RWPE1 (cell line): ENCODE results near the gene VSTM4.

Source experiments
- CTCF ChIA-PET: fragments of 350-600 bp; sonication (Branson Sonifier 250); formaldehyde crosslinking; extraction: SDS; loops from one replicate; lab custom pipeline; 2021; lab: Yijun Ruan, JAX
- POLR2A ChIA-PET: fragments of 400-600 bp; formaldehyde crosslinking; extraction: SDS; loops from one replicate; lab custom pipeline; 2020; ENCODE audit warnings: antibody characterized with exemption; ENCODE audit not compliant: low non-redundant PET; lab: Yijun Ruan, JAX
- DNase-seq: peaks from one replicate; pipeline ENCODE4 v3.0.0; 2012; ENCODE audit warnings: low spot score
- H3K27ac ChIP-seq: fragments of 450-650 bp; 2 replicates; pipeline ENCODE4 v1.5.1; 2017
- TF ChIP-seq, protein P1 (sequence below): fragments of 450-650 bp; conservative IDR thresholded peaks from 2 replicates; pipeline ENCODE4 v1.5.1; 2017; ENCODE audit warnings: low read depth, mild to moderate bottlenecking

Gene VSTM4

DNA sequence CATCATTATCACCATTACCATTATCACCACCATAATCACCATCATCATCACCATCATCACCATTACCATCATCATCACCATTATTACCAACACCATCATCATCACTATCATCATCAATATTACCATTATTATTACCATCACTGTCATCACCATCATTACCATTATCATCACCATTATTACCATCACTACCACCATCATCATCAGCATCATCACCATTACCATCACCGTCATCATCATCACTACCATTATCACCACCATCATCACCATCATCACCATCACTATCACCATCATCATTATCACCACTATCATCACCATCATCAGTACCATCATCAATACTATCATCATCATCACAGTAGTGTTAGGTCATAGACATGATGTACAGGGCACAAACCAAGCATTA, 81.4 kb downstream of the VSTM4 start:
- POLR2A ChIA-PET = no interaction called here

DNA sequence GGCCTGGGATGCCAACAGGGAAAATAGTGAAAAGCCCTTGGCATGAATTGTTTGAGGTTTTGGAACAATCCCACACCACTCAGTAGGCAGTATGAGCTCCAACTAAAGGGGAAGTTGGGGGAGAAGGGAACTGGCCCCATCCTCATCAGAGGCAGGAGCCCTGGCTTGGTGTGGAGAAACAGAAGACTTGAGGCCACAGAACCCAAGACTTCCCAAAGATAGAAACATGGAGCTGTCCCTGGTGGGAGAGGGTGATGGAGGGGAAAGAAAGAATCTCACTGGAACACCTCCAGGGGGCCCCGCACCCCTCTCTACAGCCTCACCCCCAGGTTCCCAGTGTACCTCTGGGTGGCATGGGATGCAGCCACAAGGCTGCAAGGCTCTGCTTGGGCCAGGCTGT, 85.7 kb downstream of the VSTM4 start:
- DNase-seq = no peak
- CTCF ChIA-PET = no interaction called here
- TF ChIP-seq, protein P1, sequence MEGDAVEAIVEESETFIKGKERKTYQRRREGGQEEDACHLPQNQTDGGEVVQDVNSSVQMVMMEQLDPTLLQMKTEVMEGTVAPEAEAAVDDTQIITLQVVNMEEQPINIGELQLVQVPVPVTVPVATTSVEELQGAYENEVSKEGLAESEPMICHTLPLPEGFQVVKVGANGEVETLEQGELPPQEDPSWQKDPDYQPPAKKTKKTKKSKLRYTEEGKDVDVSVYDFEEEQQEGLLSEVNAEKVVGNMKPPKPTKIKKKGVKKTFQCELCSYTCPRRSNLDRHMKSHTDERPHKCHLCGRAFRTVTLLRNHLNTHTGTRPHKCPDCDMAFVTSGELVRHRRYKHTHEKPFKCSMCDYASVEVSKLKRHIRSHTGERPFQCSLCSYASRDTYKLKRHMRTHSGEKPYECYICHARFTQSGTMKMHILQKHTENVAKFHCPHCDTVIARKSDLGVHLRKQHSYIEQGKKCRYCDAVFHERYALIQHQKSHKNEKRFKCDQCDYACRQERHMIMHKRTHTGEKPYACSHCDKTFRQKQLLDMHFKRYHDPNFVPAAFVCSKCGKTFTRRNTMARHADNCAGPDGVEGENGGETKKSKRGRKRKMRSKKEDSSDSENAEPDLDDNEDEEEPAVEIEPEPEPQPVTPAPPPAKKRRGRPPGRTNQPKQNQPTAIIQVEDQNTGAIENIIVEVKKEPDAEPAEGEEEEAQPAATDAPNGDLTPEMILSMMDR = no peak
- H3K27ac ChIP-seq = no peak overlapping the region
- POLR2A ChIA-PET = no interaction called here

More for the DNA sequence above, 81.4 kb downstream of the VSTM4 start:
- TF ChIP-seq, protein P1 = no peak
- H3K27ac ChIP-seq = no peak overlapping the region
- no peak for DNase-seq
- CTCF ChIA-PET = no interaction called here

DNA sequence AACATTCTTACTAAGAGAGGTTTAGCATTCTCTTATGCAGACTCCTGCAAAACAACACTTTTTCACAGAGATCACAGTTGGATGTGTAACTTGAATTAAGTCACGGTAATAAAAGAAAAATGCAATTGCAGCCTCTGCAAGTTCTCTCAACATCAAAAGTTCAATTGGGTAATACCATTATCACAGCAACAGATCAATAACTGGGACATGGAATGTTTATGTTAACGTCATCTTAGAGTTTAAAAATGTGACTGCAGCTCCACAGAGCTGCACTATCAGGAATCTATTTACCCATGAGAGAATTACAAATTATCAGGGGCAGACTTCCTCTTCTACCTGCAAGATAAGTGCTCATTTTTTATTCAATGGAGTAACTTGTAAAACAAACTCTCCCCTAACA, 86.7 kb downstream of the VSTM4 start:
- CTCF ChIA-PET = no interaction called here
- TF ChIP-seq, protein P1 = no peak
- POLR2A ChIA-PET = no interaction called here
- DNase-seq = no peak
- no peak overlapping the region for H3K27ac ChIP-seq

DNA sequence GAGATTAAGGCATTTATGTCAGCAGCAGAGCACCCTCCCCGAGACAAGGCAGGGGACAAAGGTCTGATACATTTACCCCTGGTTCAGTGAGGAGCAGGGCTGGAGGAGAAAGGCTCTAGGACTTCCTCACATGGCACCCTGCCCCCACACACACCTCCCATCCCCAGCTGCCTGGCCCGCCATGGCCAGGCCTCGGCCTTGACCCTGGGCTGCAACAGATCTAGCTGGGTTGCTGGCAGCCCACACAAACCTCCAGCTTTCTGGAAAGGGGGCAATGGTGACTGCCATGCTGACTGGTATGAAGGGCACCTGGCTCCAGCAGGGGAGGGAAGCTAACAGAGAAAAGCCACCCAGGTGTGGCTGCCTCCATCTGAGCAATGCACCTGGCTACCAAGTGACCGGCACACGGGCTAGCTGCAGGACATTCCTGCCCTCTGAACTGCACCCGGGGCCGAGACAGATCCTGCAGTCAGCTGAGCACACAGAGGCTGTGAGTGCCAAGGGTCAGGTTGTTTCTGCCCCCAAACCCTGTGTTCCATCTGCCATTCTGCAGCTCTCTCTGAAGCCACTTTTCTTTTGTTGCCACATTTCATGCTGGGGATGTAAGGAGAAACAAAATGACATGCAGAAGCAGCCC, 89.9 kb downstream of the VSTM4 start:
- ChIA-PET POLR2A (no interaction called here), CTCF (interaction anchor here (0.5 kb wide), 1 partner anchor 1594 kb away, joined by 3 read pairs; no protein-coding TSS in a partner anchor)
- TF ChIP-seq, protein P1 = no peak
- DNase-seq = no peak
- H3K27ac ChIP-seq = no peak overlapping the region

DNA sequence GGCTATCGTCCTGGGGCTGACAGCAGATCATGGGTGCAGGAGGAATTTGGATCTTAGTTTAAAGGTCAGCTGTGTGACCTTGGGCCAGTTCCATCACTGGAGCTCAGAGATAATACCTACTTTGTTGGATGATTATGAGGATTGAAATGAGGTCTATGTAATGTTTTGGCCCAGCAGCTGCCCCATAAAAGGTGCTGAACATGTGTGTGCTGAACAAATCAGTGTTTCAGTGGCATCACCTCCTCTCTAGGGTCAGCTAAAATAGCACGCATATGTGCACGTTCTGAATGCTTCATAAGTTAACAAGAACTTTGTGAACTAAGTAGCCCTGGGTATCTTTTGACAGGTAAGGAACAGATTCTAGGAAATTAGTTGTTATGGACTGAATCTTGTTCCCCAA, 90.8 kb downstream of the VSTM4 start:
- no peak overlapping the region for H3K27ac ChIP-seq
- TF ChIP-seq, protein P1 = no peak
- POLR2A ChIA-PET = no interaction called here
- CTCF ChIA-PET = no interaction called here
- DNase-seq = no peak

DNA sequence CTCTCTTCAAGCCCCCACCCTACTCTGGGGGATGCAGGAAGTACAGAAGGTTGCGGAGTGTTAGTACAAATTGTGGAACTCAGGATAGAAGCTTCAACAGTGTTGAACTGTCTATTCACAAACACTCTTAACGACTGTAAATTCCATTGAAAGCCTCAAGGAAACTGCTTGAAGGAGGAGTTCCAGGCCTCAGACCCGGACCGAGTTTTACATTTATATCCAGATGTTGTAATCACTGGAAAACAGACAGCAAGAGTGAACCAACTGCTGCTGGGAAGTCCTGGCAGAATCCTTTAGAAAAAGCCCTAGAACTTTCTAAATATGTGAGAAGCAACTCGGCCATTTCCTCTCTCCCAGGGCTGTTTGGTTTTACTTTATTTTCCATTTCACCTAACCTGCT, 91.6 kb downstream of the VSTM4 start:
- CTCF ChIA-PET = no interaction called here
- DNase-seq = no peak
- H3K27ac ChIP-seq = no peak overlapping the region
- TF ChIP-seq, protein P1 = no peak
- POLR2A ChIA-PET = no interaction called here
